Activated CD8-positive, alpha-beta memory T cell treated with anti-CD3 and anti-CD28 coated beads, Interleukin-2, amount 50 U/mL, for 1 hour (primary cell): Measurements from ENCODE around the gene CCDC195.
"Not testable (repeated sequence)": the region's sequence is repeated elsewhere in the genome, so short reads cannot be mapped to it uniquely, and the experiment has no call there.

Experiments
- DNase-seq: peaks from one replicate; pipeline ENCODE4 v3.0.0-alpha.2; 2020; ENCODE audit errors: extremely low read depth

CCDC195 gene

DNA sequence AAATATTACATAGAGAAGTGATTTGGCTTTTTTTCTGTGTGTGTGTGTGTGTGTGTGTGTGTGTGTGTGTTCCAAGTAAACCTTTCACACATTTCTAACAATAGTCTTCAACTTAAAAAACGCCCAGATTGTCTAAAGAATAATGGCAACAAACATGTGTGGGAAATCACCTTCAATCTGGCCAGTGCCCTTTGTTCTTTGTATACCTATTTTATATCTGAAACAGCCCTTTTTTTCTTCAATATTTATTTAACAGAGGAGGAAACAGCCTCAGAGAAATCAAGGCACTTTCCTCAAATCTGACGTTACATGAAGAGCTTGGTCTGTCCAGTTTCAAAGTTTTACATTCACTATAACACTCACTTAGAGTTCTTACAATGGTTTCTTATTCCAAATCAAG, 25.3 kb downstream of the CCDC195 start:
- DNase-seq, result no peak

DNA sequence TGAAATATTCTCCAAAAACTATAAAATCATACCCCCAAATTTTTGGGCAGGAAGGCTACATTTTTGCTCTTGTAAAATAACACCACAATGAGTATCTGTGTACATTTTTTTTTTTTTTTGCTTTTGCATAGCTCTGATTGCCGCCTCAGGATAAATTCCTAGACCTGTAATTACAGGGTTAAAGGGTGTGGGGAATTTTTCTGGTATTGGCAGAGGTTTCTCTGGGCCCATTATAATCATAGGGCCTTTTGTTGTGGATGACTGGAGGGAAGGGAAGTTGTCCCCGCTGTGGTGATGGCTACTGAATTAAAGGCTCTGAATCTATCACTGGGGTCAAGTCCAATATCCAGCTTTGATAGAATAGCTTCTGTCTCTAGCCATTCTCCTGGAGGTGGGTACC, 26.6 kb downstream of the CCDC195 start:
- DNase-seq, result no peak

DNA sequence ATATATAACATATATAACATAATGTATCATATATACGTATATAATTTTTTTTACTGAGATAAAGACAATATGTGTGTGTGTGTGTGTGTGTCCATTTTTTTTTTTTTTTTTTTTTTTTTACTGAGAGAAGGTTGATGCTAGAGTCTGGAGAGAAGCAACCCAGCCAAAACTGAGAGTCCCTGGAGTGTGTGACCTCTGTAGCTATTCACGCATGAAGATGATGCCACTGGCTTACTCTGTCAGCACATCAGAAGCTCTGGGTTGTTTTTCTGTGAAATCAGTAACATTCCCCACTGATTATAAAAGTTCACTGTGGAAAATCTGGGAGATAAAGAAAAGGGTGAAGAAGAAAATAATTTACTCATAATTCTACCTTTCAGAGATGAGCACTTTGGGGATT, 27.2 kb downstream of the CCDC195 start:
- no peak for DNase-seq

DNA sequence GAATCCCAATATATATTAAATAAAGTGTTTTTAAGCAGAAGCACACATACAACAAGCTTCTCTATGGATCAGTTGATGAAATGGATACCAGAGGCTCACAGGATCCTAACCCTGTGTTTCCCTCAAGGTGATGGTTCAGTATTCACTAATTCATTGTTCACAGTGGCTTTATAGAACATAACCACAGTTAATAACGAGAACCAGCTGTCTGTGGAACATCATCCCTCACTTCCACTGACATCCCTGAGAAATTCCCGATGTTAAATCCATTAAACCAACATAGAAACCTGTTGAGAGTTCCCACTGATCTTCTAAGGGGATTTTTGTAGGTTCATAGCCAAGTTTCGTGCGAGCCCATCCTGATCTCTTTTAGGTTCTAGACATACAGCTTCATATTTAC, 29.0 kb downstream of the CCDC195 start:
- DNase-seq, result no peak

DNA sequence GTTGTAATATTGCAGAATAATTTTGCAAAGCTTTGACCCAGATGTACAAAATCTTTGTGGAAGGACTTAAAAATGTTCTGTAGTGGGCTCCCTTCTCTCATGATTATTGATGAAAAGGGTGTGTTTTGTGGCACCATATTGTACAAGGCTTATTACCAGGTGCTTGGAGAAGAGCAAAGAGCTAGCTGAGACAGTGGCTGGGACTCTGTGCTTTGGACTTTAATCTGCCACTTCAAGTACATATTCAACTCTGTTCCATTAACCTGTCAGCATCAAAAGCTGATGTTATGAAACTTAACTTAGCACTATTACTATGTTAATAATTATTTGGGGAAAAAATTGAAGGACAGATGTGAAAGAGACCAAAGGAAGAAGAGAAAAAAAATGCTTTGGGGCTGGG, 31.0 kb downstream of the CCDC195 start:
- no peak for DNase-seq

DNA sequence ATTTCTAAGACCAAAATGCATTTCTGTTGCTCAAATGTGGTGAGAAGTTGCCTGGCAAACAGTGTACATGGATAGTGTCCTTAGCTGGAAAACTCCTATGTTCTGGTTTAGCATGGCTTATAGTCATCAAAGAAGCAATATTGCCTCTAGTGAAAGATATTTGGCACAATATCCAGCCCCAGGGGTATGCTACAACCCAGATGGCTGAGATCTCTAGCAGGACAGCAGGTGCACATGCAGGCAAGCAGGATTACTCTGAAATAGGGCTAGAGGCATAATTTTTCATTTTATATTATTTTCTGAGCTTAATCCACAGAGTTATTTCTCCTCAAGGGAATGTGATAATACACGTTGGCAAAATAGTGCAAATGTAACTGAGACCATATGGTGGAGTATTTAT, 34.0 kb downstream of the CCDC195 start:
- DNase-seq, result no peak

DNA sequence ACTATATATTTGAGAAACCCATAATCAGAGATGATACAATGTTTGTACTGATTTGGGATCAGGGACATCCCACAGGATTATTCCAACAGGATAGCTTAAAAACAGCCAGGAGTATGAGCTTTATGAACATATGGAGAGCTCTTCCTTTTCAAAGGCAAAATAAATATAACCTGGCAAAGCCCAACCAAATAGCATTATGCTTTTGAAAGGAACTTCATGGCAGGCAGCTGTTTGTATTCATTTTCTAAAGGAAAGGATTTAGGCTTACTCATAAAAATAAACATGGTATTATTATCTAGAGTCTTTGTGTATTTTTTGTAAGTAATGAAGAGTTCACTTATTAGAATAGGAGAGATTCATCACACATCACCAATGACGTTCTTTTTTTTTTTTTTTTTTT, 44.4 kb downstream of the CCDC195 start:
- DNase-seq, result no peak

DNA sequence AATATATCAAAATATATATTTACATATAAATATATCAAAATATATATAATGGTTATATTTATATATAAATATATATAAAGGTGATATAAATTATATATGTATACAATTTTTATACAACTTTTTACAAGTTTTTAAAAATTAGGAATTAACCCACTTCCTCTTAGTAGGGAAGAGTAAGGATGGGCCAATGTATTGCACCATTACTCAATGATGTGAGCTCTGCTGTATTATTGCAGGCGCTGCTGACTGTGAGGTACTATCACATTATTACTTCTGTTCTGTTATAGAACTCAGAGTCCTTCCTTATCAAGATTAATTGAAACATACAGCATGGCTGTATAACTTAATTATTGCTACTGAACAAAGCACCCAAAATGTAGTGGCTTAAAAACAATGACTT, 46.0 kb downstream of the CCDC195 start:
- DNase-seq, result no peak

DNA sequence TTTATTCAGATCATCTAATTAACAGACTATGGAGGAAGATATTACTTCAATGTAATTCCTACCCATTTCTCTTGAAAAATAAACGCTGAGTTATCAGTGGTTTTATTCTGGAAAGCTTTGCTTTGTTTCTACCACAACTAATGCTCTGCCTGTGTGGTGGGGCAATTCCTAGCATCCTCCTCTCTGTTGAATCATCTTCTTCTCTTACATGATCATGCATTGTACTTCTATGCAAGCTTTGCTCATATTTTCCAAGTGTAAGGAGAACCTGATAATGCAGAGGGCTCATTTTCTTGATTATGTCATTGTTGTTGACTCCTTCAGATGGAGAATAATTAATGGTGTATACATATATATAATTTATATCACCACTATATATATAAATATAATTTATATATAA, 46.7 kb downstream of the CCDC195 start:
- no peak for DNase-seq

DNA sequence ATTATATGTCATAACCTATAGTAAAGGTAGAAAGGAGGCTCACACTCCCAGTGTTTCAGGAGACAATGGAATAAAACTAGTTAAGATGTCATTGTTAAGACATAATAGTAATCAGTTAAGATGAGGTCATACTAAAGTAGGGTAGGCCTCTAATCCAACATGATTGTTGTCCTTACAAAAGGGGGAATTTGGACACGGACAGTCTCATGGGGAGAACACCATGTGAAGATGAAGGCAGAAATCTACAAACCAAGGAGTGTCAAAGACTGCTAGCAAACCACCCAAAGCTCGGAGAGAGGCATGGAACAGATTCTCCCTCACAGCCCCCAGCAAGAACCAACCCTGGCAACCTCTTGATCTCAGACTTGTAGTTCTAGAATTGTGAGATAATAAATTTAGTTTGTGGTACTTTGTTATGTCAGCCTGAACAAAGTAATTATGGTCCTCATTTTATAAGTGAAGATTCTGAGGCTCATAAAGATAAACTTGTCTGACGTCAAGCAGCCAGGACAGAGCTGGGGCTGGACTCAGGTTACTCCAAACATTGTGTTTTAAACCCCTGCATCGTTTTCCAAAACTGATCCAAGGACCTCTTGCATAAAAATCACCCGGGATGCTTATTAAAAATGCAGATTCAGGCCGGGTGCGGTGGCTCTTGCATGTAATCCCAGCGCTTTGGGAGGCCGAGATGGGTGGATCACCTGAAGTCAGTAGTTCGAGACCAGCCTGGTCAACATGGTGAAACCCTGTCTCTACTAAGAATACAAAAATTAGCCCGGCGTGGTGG, 47.8 kb downstream of the CCDC195 start:
- no peak for DNase-seq

DNA sequence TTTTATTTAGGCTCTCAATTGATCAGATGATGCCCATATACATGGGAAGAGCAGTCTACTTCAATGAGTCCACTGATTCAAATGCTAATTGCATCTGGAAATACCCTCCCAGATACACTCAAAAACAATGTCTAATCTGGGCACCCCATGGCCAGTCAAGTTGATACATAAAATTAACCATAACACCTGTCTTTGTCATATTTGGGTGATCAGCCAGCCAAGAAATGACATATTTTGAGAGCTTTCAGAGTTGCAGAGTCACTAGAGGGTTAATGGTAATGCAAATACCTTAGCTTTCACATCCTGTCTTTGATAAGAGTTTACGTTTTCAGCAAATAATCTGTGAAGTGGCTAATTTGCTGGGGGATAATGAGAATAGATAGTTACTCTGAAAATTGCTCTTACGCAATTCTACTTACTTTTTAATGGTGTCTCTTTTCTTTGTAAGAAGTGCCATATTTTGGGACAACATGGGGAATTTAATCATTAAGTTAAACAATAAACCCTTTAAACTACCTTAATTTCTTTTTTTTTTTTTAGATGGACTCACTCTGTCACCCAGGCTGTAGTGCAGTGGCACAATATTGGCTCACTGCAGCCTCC, 49.1 kb downstream of the CCDC195 start:
- no peak for DNase-seq

DNA sequence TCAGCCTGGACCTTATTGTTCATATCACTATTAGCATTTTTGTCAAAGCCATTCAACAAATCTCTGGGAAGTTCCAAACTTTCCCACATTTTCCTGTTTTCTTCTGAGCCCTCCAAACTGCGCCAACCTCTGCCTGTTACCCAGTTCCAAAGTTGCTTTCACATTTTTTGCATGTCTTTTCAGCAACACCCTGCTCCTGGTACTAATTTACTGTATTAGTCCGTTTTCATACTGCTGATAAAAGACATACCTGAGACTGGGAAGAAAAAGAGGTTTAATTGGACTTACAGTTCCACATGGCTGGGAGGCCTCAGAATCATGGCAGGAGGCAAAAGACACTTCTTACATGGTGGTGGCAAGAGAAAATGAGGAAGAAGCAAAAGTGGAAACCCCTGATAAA, 52.8 kb downstream of the CCDC195 start:
- not testable (repeated sequence) for DNase-seq

DNA sequence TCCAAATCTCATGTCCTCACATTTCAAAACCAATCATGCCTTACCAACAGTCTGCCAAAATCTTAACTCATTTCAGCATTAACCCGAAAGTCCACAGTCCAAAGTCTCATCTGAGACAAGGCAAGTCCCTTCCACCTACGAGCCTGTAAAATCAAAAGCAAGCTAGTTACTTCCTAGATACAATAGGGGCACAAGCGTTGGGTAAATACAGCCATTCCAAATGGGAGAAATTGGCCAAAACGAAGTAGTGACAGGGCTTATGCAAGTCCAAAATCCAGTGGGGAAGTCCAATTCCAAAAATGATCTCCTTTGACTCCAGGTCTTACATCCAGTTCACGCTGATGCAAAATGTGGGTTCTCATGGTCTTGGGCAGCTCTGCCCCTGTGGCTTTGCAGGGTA, 54.5 kb downstream of the CCDC195 start:
- not testable (repeated sequence) for DNase-seq

DNA sequence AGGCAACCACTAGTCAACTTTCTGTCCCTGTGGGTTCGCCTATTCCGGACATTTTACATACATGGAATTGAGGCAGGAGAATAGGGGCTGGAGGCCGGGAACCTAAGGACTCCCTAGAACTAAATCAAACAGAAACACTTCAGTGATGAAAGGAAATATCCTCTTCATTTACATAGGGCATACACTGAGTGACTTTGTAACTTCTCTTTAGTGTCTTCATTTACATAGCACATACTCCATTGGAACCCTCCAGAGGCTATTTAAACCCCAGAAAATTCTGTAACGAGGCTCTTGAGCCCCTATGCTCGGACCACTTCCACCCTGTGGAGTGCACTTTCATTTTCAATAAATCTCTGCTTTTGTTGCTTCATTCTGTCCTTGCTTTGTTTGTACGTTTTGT, 56.5 kb downstream of the CCDC195 start:
- no peak for DNase-seq

DNA sequence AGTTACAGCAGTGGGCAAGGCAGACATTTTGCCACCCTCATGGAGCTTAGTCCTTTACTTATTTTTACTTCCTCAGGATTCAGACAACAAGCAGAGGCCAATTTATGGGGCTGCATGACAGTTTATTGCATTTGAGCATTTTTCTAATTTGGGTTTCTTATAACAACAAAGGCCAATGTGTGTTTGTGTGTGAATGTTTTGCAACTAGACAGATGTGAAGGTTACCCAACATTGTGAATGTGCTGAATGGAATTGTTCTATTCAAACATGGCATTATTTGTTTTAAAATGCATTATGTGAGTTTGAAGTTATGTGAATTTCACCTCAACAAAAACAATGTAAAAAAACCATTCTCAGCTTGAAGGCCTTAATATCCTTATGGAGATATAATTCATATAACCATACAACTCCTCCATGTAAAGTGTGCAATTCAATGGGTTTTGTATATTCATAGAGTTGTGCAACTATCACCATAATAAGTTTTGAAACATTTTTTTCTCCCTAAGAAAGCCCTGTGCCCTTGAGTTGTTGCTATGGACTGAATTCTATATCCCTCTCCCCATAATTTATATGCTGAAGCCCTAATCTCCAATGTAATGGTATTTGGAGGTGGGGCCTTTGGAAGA, 57.3 kb downstream of the CCDC195 start:
- no peak for DNase-seq

DNA sequence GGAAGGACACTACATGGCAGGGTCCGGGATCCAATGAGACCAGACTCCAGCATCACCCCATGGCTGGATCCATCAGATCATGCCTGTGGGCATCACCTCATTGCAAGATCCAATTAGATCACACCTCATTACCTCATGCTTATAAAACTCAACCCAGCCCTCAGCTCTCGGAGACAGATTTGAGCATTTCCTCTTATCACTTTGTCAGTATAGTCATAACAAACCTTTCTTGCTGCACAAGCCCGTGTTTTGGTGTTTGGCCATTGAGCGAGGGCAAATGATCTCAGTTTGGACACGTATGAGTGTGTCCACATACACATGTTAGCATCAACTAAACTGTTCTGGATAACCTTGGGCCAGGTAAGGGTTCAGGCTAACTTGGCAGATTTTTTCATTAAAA, 58.8 kb downstream of the CCDC195 start:
- no peak for DNase-seq

DNA sequence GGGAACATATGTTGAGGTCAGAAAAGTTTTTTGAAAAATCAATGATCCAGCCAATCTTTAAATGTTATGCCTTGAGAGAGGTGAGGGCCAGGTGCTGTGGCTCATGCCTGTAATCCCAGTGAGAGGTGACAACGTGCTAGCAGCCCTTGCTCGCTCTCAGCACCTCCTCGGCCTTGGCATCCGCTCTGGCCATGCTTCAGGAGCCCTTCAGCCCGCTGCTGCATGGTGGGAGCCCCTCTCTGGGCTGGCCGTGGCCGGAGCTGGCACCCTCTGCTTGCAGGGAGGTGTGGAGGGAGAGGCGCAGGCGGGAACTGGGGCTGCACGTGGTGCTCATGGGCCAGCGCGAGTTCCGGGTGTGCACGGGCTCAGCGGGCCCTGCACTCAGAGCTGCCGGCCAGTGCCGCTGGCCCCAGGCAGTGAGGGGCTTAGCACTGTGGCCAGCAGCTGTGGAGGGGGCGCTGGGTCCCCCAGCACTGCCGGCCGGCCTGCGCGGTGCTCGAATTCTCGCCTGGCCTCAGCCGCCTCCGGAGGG, 61.1 kb downstream of the CCDC195 start:
- no peak for DNase-seq
